Umbilical cord (tissue), 2 donors: Measurements from ENCODE around the gene FBXO11. TPM values are rescaled to one million over a fixed set of nuclear protein-coding genes. Genes with fewer than 3 reads are reported as not detected.
A peak's percentile ranks its signal among the peaks of the same experiment; 100 is the strongest.
"Not testable (repeated sequence)": the region's sequence is repeated elsewhere in the genome, so short reads cannot be mapped to it uniquely, and the experiment has no call there.

Experiments used
- DNase-seq: peaks from one replicate; pipeline ENCODE4 v3.0.0-alpha.2; 2015; ENCODE audit warnings: low spot score
- total RNA-seq: library from RNA; depleted of rRNA; stranded (reverse); fragments of >200 nt; gene quantifications from one replicate; pipeline ENCODE4 v1.2.3, GENCODE V29; 2014; ENCODE audit warnings: low replicate concordance; ENCODE audit not compliant: insufficient read depth

FBXO11 gene
- total RNA-seq, 1 donor from 2014 or later = 62.8 TPM

DNA sequence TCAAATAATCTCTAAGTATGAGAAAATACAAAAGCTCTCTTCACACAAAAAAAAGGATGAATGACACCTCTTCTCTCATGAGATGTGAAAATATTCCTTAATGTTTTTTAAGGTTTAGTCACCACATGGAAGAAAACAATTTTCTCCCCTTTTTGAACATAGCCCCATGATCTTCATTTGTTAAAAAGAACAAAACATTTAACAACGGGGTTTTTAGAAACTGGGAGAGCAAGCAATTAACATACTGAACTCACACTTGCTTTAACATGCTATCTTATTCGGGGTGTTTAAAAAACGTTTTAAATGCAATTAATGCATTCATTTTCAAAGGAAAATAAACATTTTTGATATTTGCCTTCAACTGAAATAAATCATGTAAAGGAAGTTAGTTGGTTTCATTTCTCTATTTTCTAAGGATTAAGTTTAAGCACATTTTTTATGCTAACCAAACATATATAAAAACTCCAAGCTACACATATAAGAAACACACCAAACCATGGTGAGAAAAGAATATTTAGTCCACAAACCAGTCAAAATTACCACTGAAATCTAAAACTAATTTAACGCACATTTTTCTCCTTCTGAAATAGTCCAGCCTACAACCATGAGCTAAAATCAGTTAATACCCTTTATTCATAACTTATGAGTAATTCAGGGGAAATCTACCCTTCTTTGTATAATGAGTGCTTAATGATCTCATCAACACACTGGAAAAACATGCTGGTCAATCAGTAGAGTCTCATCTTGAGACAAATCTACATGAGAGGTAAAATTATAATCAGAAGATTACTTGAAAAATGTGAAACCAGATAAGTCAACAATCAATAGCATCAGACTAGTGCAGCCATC, 8.2 kb downstream of the FBXO11 start:
- no peak for DNase-seq

- not testable (repeated sequence) for DNase-seq
Measured at GRCh38 chr2:47897191-47897882, 9.0 kb downstream of the FBXO11 start.

GRCh38 chr2:47896450-47896968, 9.8 kb downstream of the FBXO11 start:
- DNase-seq = no peak

DNA sequence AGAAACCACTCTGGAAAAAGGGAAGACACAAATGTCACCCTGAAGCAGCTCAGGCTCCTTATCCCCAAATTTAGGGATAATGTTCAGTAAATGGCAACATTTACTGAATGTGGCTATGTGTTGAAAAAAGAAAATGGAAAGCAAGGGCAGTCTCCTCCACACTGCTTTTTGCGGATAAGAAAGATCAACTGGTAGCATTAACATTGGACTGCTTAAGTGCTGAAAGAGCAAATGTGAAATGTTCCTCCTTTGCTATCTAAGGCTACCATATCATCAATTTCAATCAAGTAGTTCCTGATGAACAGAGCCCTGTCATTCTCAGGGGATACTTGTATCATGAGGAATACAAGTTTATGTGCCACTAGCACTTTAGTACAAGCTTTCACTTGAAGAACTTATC, 12.5 kb downstream of the FBXO11 start:
- no peak for DNase-seq

DNA sequence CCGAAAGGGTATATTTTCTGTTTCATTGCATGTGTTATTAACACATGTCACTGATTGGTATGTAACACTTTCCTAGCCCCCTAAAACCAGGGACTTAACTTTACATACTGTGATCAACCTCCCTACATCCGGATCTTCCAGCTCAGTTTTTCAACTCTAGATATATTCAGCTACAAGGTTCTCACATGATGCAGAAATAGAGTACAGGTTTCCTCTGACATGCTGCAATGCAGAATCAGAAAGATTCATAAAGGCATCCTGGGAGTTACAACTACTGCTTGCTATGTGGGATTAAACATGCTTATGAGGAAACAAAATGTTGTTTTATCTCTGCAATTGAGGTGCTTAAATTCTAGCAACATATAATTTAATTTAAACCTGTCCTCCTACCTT, 14.0 kb downstream of the FBXO11 start:
- DNase-seq = no peak

GRCh38 chr2:47891369-47892337, 14.6 kb downstream of the FBXO11 start:
- no peak for DNase-seq

DNA sequence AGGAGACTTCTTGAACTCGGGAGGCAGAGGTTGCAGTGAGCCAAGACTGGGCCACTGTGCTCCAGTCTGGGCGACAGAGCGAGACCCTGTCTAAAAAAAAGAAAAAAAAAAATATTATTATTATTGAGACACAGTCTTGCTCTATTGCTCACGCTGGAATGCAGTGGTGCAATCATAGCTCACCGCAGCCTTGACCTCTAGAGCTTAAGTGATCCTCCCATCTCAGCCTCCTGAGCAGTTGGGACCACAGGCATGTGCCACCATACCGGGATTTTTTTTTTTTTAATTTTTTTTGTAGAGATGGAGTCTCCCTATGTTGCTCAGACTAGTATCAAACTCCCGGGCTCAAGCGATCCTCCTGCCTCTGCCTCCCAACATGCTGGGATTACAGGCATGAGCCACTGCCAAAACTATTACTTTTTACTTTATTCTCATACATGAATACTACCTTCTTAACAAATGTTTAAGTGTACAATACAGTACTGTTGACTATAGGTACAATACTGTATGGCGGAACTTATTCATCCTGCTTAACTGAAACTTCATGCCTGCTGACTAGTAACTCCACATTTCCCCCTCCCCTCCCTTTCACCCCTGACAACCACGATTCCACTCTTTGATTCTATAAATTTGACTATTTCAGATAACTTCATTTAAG, 15.5 kb downstream of the FBXO11 start:
- DNase-seq = no peak

GRCh38 chr2:47888581-47889280, 17.6 kb downstream of the FBXO11 start:
- DNase-seq = no peak

DNA sequence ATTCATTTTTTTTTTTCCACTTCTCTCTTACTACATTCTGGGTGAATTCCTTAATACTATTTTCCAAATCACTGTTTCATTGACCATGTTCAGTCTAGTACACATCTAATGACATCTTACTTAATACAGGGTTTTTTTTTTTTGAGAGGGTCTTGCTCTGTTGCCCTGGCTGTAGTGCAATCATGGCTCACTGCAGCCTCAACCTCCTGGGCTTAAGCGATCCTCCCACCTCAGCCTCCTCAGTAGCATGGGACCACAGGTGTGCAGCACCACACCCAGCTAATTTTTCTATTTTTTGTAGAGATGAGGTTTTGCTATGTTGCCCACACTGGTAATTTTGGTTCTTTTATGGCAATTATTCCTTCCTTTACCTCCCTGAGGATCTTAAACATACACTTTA, 29.4 kb downstream of the FBXO11 start:
- DNase-seq = no peak

- DNase-seq = no peak
Measured at GRCh38 chr2:47872941-47873340, 33.4 kb downstream of the FBXO11 start.

- DNase-seq = no peak
Measured at GRCh38 chr2:47870641-47871540, 35.4 kb downstream of the FBXO11 start.

GRCh38 chr2:47869859-47870595, 36.3 kb downstream of the FBXO11 start:
- no peak for DNase-seq

DNA sequence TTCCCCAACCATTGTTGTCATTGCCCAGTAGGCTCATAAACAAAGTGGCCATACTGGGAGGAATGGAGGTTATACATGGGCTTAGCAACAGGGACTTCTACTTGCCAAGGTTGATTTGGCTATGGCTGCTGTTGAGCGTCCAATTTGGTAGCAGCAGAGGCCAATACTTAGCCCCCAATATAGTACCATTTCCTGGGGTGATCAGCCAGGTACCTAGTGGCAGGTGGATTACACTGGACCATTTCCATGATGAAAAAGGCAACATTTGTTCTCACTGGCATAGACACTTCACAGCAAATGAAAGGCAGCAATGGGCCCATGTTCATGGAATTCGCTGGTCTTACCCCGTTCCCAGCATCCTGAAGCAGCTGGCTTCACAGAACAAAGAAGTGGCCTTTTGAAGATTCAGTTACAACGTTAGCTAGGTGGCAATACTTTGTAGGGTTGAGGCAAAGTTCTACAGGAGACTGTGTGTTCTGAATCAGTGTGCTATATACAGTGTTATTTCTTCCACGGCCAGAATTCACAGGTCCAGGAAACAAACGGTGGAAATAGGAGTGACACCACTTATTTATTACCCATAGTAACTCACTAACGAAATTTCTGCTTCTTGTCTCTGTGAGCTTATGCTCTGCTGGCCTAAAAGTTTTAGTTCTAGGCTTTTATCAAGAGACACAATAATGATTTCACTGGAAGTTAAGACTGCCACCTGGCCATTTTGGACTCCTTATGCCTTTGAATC, 37.5 kb downstream of the FBXO11 start:
- no peak for DNase-seq

- DNase-seq = peak; percentile 71
Measured at GRCh38 chr2:47867205-47867604, 39.1 kb downstream of the FBXO11 start.

DNA sequence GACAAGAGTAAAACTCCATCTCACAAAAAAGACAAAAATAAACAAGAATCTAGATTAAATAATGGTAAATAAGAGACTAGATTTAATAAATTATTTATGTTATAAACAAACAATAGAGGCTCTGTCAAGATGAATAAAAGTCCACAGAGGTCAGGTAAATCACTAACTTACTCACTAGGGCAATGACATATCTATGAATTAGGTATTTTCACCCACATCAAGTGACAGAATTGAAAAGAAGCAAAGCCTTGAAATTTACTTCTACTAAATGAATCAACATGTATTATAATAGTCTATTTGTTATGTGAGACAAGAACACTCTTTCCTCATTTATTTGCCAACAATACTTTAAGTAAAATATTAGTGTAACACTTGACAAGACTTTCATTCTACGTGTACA, 41.7 kb downstream of the FBXO11 start:
- no peak for DNase-seq

DNA sequence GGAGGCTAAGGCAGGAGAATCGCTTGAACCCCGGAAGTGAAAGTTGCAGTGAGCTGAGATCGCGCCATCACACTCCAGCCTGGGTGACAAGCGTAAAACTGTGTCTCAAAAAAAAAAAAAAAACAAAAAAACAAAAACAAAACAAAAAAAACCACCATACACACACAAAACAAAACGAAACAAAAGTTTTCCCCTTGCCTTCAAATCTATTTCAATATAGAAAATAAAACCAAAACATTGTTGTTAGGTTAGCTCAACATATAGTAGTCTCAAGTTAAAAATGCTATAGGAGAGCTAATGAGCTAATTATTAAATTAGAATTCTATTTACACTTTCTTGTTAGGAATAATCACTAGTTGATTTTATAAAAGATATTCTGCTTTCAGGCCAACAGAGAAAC, 43.3 kb downstream of the FBXO11 start:
- no peak for DNase-seq

- not testable (repeated sequence) for DNase-seq
Measured at GRCh38 chr2:47853067-47853777, 53.1 kb downstream of the FBXO11 start.
